ENCODE results near the gene CLMP. TPM values are rescaled to one million over a fixed set of nuclear protein-coding genes. Genes with fewer than 3 reads are reported as not detected.
A peak's percentile ranks its signal among the peaks of the same experiment; 100 is the strongest.
"Not testable (repeated sequence)": the region's sequence is repeated elsewhere in the genome, so short reads cannot be mapped to it uniquely, and the experiment has no call there.

The CLMP gene
- polyA plus RNA-seq, 2 of the 4 experiments (the other 2 are of a cell fraction), result 15.7 to 17.1 TPM

DNA sequence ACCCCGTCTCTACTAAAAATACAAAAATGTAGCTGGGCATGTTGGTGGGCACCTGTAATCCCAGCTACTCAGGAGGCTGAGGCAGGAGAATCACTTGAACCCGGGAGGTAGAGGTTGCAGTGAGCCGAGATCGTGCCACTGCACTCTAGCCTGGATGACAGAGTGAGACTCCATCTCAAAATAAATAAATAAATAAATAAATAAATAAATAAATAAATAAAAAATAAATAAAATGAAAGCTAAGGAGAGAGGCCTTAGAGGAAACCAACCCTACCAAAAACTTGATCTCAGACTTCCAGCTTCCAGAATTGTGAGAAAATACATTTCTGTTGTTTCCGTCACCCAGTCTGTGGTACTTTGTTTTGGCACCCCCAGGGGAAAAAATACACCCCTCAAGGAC, 42.7 kb downstream of the CLMP start:
- H3K27ac ChIP-seq; H3K9me3 ChIP-seq; H3K4me3 ChIP-seq; POLR2A ChIA-PET; ATAC-seq; H3K4me1 ChIP-seq; FAIRE-seq; DNase-seq (ENCODE audit: low read depth in 1 of 2, low spot score in 1 of 2); H3K4me2 ChIP-seq: not testable (repeated sequence)
- WGBS (ENCODE audit: missing lambda C conversion rate), result 94% methylated on average over 5 of the region's 5 CpGs
- TF ChIP-seq ZC3H11A (IDR thresholded peaks at IDR 0.05), result peak; percentile 46
- CTCF ChIA-PET, result interaction anchor here (1.0 to 2.1 kb wide), 6 partner anchors 8 to 109 kb away, joined by 3 to 7 read pairs (median 4); no protein-coding TSS in a partner anchor

DNA sequence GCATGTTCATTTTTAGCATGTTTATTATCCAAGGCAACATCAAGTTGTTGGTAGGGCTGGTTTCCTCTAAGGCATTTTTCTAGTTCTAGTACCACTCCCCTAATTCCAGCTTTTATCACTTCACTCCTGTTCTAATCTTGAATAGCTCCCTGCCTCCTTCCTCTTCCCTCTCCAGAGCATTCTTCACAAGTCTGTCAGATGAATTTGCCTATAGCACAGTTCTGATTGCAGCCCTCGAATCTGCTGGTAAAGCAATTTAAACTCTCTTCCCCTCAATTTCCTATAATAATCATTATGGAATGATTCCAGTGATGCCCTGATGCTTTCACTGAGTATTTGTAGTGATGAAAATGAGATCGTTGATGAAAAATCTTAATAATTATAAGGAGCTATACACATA, 43.3 kb downstream of the CLMP start:
- 57% methylated on average over 2 of the region's 2 CpGs for WGBS (ENCODE audit: missing lambda C conversion rate)
- FAIRE-seq (no peak), DNase-seq (ENCODE audit: low read depth in 1 of 2, low spot score in 1 of 2) (no peak), ATAC-seq (no peak)
- POLR2A ChIA-PET, result no interaction called here
- no peak overlapping the region for H3K4me3 ChIP-seq
- TF ChIP-seq MYC (IDR thresholded peaks at IDR 0.05; ENCODE audit: borderline replicate concordance, low read length), result no peak
- no peak for TF ChIP-seq ESRRA (IDR thresholded peaks at IDR 0.05; ENCODE audit: borderline replicate concordance, low read length)
- no peak for TF ChIP-seq MAFK (IDR thresholded peaks at IDR 0.05; ENCODE audit: partially characterized antibody)
- TF ChIP-seq NR3C1 (IDR thresholded peaks at IDR 0.05), result no peak
- TF ChIP-seq EHF (CRISPR knock-in tag; IDR thresholded peaks at IDR 0.05), result no peak
- no peak for TF ChIP-seq ZNF302 (CRISPR knock-in tag; IDR thresholded peaks at IDR 0.05)
- no peak for TF ChIP-seq SMC3 (IDR thresholded peaks at IDR 0.05)
- TF ChIP-seq SREBF2 (IDR thresholded peaks at IDR 0.05), result no peak
- no peak for TF ChIP-seq PHF8 (IDR thresholded peaks at IDR 0.05; ENCODE audit: borderline replicate concordance, low read depth)
- no peak for TF ChIP-seq RCOR1 (IDR thresholded peaks at IDR 0.05; ENCODE audit: low read depth, low read length)
- TF ChIP-seq TFCP2L1 (CRISPR knock-in tag; IDR thresholded peaks at IDR 0.05), result no peak
- TF ChIP-seq, protein P1, sequence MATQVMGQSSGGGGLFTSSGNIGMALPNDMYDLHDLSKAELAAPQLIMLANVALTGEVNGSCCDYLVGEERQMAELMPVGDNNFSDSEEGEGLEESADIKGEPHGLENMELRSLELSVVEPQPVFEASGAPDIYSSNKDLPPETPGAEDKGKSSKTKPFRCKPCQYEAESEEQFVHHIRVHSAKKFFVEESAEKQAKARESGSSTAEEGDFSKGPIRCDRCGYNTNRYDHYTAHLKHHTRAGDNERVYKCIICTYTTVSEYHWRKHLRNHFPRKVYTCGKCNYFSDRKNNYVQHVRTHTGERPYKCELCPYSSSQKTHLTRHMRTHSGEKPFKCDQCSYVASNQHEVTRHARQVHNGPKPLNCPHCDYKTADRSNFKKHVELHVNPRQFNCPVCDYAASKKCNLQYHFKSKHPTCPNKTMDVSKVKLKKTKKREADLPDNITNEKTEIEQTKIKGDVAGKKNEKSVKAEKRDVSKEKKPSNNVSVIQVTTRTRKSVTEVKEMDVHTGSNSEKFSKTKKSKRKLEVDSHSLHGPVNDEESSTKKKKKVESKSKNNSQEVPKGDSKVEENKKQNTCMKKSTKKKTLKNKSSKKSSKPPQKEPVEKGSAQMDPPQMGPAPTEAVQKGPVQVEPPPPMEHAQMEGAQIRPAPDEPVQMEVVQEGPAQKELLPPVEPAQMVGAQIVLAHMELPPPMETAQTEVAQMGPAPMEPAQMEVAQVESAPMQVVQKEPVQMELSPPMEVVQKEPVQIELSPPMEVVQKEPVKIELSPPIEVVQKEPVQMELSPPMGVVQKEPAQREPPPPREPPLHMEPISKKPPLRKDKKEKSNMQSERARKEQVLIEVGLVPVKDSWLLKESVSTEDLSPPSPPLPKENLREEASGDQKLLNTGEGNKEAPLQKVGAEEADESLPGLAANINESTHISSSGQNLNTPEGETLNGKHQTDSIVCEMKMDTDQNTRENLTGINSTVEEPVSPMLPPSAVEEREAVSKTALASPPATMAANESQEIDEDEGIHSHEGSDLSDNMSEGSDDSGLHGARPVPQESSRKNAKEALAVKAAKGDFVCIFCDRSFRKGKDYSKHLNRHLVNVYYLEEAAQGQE (IDR thresholded peaks at IDR 0.05), result no peak
- TF ChIP-seq POLR2A (IDR thresholded peaks at IDR 0.05; ENCODE audit: low read length), result no peak
- no peak for TF ChIP-seq EP300 (IDR thresholded peaks at IDR 0.05)
- TF ChIP-seq TP53 (CRISPR knock-in tag; IDR thresholded peaks at IDR 0.05), result no peak
- no peak for TF ChIP-seq NPAS2 (CRISPR knock-in tag; IDR thresholded peaks at IDR 0.05; ENCODE audit: borderline replicate concordance)
- no peak for TF ChIP-seq BHLHE40 (IDR thresholded peaks at IDR 0.05; ENCODE audit: low read depth, low read length)
- TF ChIP-seq ZSCAN20 (CRISPR knock-in tag; IDR thresholded peaks at IDR 0.05), result no peak
- TF ChIP-seq, protein P2, sequence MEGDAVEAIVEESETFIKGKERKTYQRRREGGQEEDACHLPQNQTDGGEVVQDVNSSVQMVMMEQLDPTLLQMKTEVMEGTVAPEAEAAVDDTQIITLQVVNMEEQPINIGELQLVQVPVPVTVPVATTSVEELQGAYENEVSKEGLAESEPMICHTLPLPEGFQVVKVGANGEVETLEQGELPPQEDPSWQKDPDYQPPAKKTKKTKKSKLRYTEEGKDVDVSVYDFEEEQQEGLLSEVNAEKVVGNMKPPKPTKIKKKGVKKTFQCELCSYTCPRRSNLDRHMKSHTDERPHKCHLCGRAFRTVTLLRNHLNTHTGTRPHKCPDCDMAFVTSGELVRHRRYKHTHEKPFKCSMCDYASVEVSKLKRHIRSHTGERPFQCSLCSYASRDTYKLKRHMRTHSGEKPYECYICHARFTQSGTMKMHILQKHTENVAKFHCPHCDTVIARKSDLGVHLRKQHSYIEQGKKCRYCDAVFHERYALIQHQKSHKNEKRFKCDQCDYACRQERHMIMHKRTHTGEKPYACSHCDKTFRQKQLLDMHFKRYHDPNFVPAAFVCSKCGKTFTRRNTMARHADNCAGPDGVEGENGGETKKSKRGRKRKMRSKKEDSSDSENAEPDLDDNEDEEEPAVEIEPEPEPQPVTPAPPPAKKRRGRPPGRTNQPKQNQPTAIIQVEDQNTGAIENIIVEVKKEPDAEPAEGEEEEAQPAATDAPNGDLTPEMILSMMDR (IDR thresholded peaks at IDR 0.05), result no peak
- peaks cover 1% of the 10 kb centered on the region for H3K4me1 ChIP-seq
- CTCF ChIA-PET, result interaction anchor here (1.0 to 2.1 kb wide), 4 partner anchors 8 to 98 kb away, joined by 3 to 7 read pairs (median 5); no protein-coding TSS in a partner anchor
- no peaks in the 10 kb centered on the region for H3K9me3 ChIP-seq
- no peak overlapping the region for H3K4me2 ChIP-seq
- H3K27ac ChIP-seq, result no peak overlapping the region

DNA sequence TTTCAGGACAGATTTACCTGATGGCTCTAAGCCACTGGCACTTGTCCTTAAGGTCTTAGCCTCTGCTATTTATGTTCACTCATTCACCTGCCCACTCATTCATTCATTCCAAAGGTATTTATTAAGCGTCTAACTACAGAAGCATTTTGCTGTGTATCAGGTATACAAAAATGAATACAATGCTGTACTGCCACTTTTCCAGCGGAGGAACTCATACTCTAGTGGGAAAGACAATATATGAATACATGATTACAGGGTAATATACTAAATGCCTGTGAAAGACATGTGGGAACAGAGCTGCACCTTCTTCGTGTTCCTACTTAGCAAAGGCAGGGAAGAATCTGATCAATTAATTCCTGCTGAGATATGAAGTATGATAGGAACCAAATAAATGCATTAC, 43.7 kb downstream of the CLMP start:
- 86% methylated on average over 3 of the region's 3 CpGs for WGBS (ENCODE audit: missing lambda C conversion rate)
- Histone ChIP-seq H3K4me1 (peaks cover 6% of the 10 kb centered on the region), H3K4me2 (no peak overlapping the region), H3K27ac (no peak overlapping the region), H3K4me3 (no peak overlapping the region), H3K9me3 (no peaks in the 10 kb centered on the region)
- DNase-seq (ENCODE audit: low read depth in 1 of 2, low spot score in 1 of 2) (no peak), ATAC-seq (no peak), FAIRE-seq (no peak)
- CTCF ChIA-PET, result interaction anchor here (1.0 to 2.1 kb wide), 3 partner anchors 9 to 99 kb away, joined by 3 to 7 read pairs (median 4); no protein-coding TSS in a partner anchor
- POLR2A ChIA-PET, result no interaction called here
- no peak for TF ChIP-seq EHMT2 (IDR thresholded peaks at IDR 0.05; ENCODE audit: low read depth)
- no peak for TF ChIP-seq HOXB5 (CRISPR knock-in tag; IDR thresholded peaks at IDR 0.05)
- TF ChIP-seq ZNF302 (CRISPR knock-in tag; IDR thresholded peaks at IDR 0.05), result no peak
- TF ChIP-seq PHF8 (IDR thresholded peaks at IDR 0.05; ENCODE audit: borderline replicate concordance, low read depth), result no peak
- TF ChIP-seq CEBPB (IDR thresholded peaks at IDR 0.05), result no peak
- TF ChIP-seq, protein P3, sequence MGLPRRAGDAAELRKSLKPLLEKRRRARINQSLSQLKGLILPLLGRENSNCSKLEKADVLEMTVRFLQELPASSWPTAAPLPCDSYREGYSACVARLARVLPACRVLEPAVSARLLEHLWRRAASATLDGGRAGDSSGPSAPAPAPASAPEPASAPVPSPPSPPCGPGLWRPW (IDR thresholded peaks at IDR 0.05), result no peak
- TF ChIP-seq RARB (CRISPR knock-in tag; IDR thresholded peaks at IDR 0.05), result no peak
- TF ChIP-seq EHF (CRISPR knock-in tag; IDR thresholded peaks at IDR 0.05), result no peak
- TF ChIP-seq SREBF2 (IDR thresholded peaks at IDR 0.05), result no peak
- TF ChIP-seq SMC3 (IDR thresholded peaks at IDR 0.05), result no peak
- no peak for TF ChIP-seq HEYL (CRISPR knock-in tag; IDR thresholded peaks at IDR 0.05)
- TF ChIP-seq, protein P4, sequence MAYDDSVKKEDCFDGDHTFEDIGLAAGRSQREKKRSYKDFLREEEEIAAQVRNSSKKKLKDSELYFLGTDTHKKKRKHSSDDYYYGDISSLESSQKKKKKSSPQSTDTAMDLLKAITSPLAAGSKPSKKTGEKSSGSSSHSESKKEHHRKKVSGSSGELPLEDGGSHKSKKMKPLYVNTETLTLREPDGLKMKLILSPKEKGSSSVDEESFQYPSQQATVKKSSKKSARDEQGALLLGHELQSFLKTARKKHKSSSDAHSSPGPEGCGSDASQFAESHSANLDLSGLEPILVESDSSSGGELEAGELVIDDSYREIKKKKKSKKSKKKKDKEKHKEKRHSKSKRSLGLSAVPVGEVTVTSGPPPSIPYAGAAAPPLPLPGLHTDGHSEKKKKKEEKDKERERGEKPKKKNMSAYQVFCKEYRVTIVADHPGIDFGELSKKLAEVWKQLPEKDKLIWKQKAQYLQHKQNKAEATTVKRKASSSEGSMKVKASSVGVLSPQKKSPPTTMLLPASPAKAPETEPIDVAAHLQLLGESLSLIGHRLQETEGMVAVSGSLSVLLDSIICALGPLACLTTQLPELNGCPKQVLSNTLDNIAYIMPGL (CRISPR knock-in tag; IDR thresholded peaks at IDR 0.05; ENCODE audit: borderline replicate concordance), result no peak
